SIG-M5 treated with dmso at 0.1 percent for 504 hours (cell line): Measurements from ENCODE around the gene SIRT4.
A peak's percentile ranks its signal among the peaks of the same experiment; 100 is the strongest.

Experiments used
- DNase-seq: peaks from one replicate; lab custom pipeline; 2025; ENCODE audit not compliant: unreplicated experiment; lab: John Stamatoyannopoulos, UW

Gene SIRT4

GRCh38 chr12:120301962-120302815 lies at the start of gene SIRT4:
TSS of gene SIRT4 (plus strand) at chr12:120302321. CDS start at chr12:120303562, 1,241 bp downstream.
- peak; percentile 96 for DNase-seq

DNA sequence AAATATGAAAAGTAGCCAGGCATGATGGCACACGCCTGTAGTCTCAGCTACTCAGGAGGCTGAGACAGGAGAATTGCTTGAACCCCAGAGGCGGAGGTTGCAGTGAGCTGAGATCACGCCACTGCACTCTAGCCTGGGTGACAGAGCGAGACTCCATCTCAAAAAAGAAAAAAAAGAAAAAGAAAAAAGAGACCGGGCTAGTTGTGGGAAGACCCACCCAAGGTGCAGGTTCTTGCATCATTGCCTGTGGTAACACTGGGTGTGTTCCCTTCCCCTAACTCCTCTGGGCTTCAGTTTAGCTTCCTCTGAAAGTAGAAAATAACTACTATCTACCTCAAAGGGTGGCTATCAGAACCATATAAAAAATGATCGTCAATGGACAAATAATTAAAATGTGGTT lies 48.8 kb upstream of the SIRT4 start:
- peak; percentile 73 for DNase-seq

- no peak for DNase-seq
Observed at GRCh38 chr12:120254809-120255208, 47.3 kb upstream of the SIRT4 start.

DNA sequence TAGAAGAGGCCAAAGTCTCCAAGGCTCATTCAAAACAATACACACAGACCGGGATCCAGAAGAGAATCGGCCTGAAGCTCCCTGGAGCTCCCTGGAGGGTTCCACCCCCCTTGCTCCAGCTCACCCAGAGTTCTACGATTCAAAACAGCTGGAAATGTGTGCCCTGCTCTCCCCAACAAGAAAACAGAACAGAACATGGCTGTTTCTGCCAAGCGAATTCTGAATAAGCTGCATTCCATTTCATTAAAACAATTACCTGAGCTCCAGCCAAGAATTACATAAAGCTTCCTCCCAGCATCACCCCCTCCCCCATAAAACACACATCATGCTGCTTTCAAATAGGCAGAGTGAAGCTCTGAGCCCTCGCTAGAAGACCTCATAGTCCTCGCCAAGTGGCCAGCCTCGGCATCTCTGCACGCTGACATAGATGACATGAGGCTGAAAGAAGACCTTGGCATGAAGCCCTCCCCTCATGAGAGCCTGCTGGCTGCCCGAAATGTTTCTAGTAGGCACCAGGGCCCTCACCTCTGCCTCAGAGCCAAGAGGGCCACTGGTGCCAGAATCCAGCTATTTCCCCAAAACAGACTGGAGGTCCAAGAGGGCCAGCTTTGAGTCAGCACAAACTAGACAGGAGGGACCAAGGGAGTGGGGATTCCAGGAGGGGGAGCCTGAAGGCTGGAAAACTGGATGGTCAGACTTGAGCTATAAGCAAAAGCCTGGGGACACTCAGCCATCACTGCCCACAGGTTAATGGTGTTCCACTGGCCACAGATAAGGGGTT lies 44.9 kb upstream of the SIRT4 start:
- DNase-seq: no peak

DNA sequence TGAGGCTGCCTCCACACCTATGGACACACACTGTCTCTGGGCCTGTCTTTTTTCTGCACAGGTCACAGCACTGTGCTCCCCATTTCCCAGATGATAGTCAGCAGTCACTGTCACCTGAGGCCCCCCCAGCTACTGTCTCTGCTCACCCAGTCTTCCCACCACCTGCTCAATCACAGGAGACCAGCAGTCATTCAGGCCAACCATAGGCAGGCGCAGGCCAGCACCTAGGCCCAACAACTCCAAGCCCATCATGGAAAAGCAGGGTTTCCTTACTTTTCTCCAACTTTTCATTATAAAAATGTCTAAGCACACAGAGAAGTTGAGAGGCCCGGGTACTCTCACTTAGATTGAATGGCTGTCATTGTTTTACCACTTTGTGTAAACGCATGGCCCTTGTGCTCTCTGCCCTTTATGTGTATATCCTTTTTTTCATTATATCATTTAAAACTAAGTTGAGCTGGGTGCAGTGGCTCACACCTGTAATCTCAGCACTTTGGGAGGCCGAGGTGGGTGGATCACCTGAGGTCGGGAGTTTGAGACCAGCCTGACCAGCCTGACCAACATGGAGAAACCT lies 43.7 kb upstream of the SIRT4 start:
- no peak for DNase-seq

DNA sequence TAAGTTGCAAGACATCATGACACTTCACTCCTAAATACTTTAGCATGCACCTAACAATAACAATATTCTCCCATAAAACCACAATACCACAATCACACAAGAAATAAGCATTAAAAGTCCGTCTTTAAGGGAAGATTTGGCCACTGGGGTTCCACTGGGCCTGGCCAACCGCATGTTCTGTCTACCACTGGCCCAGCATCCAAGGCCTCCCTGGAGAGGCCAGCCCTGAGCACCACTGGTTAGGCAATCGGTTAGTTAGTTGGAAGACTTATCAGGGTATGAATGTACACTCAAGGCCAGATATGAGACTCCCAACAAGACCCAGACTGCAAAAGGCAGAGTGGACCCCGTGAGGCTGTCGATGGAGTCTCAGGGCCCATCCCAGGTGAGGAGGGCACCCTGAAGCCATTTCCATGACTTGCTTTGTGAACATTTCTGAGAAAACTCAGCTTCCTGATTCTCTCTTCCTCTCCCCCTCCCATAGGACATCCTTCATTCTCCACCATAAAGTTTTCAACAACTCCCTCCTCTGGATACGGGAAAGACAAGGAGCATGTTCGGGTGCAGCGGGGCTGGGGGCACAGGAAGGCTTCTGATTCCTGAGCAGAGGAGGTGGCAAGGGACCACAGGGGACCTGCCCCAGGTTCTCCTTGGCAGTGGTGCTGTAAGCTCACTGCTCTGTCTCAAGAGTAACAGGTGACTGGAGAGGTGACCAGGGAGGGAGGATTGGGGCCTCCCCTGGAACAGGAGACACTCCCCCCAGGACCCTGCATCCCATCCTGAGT lies 42.5 kb upstream of the SIRT4 start:
- DNase-seq: no peak

GRCh38 chr12:120260607-120261006 lies 41.5 kb upstream of the SIRT4 start:
- no peak for DNase-seq

DNA sequence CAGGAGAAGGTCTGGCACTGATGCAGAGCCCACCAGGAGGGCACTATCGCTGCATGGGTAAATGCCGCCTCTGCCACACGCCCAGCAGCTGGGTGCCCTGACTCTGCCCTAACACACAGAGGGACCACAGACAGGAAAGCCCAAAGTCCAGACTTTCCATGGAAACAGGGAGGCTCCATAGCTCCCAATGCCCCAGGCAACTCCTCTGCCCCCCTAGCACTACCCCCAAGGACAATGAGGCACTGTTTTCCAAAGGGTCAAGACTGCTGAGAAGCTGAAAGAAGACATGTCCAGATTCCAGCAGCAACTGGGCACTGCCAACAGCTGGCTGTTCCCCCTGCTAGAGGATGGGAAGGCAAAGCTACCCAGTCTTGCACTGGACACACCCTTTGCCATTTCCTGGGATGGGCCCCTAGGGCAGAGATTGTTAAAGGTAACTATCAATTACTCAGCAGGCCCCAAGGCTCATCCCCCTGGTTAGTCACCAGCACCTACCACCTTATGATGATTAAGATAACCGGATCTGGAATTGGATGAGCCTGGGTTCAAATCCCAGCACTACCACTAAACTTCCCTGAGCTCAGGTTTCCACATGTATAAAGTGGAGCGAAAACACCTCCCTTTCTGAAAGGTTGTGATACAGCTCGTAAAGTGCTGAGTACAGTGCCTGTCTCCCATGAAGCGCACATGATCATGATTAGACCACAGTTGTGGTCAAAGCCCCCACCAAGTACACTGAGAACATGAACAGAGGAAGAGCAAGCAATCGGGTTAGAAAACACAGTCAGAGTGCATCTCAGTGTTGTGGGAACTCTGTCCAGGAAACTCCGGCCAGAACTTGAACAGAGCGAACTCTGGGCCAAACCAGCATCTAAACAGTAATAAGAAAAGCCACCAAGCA lies 39.9 kb upstream of the SIRT4 start:
- no peak for DNase-seq

- no peak for DNase-seq
Observed at GRCh38 chr12:120262852-120263747, 39.0 kb upstream of the SIRT4 start.

- no peak for DNase-seq
Observed at GRCh38 chr12:120263748-120264085, 38.4 kb upstream of the SIRT4 start.

GRCh38 chr12:120264086-120264903 lies 37.8 kb upstream of the SIRT4 start:
- DNase-seq: no peak

GRCh38 chr12:120264904-120265472 lies 37.1 kb upstream of the SIRT4 start:
- DNase-seq: no peak

- peak; percentile 69 for DNase-seq
Observed at GRCh38 chr12:120265473-120266179, 36.5 kb upstream of the SIRT4 start, which contains the start of gene PXN. TSS of gene PXN (minus strand) at chr12:120265730. CDS start at chr12:120265629, 101 bp downstream.

DNA sequence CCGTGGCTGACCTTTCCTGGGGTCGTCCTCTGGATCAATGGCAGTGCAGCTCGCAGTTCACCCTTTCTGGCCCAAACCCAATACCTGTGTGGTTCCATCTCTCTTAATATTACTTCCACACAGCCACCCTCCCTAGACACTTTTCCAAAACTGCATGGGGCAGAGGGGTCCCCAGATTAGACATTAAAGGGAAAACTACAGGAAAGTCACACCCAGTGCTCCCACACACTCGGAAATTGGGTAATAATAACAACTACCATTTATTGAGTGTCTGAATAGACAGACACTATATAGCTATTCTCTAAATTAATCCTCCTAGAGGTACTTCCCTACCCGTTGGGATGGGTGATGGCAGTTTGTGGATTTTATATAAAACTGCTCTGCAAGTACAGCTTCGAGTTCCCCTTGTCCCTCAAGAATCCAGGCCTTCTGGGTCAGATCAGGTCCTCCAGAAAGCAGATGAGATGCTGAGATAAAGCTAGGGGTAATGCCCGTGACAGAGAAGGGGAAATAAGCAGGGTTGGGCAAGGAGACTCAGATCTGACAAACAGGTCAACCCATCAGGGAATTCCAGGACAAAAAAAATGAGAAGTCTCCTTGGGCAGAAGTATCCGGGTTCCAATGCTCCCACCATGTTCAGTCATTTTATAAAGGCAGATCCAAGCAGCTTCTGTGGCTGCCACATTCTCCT lies 35.8 kb upstream of the SIRT4 start:
- DNase-seq: no peak

GRCh38 chr12:120267736-120268135 lies 34.4 kb upstream of the SIRT4 start:
- no peak for DNase-seq

- no peak for DNase-seq
Observed at GRCh38 chr12:120276734-120277133, 25.4 kb upstream of the SIRT4 start.
